ENCODE results near the gene AGMO. TPM values are rescaled to one million over a fixed set of nuclear protein-coding genes. Genes with fewer than 3 reads are reported as not detected.

Gene AGMO
- total RNA-seq, 1 donor from 2014 or later = 1.2 TPM

- Mint-ChIP-seq H3K9me3 (ENCODE audit: unreplicated experiment) (peaks cover 2% of the 10 kb centered on the region), H3K4me3 (ENCODE audit: unreplicated experiment) (no peak overlapping the region), H3K27me3 (ENCODE audit: unreplicated experiment) (no peaks in the 10 kb centered on the region), H3K36me3 (ENCODE audit: unreplicated experiment) (peaks cover 4% of the 10 kb centered on the region), H3K27ac (ENCODE audit: unreplicated experiment) (no peak overlapping the region), H3K4me1 (ENCODE audit: low read depth, unreplicated experiment) (no peaks in the 10 kb centered on the region)
- no peak for DNase-seq
- TF ChIP-seq CTCF (IDR thresholded peaks at IDR 0.05; ENCODE audit: partially characterized antibody, unreplicated experiment) = no peak
Observed at GRCh38 chr7:15174485-15174884, 387.3 kb downstream of the AGMO start.

GRCh38 chr7:15168489-15168888 lies 393.3 kb downstream of the AGMO start:
- no peaks in the 10 kb centered on the region for H3K36me3 Mint-ChIP-seq (ENCODE audit: unreplicated experiment)
- H3K4me1 Mint-ChIP-seq (ENCODE audit: low read depth, unreplicated experiment) = no peaks in the 10 kb centered on the region
- no peak overlapping the region for H3K27ac Mint-ChIP-seq (ENCODE audit: unreplicated experiment)
- no peaks in the 10 kb centered on the region for H3K27me3 Mint-ChIP-seq (ENCODE audit: unreplicated experiment)
- H3K9me3 Mint-ChIP-seq (ENCODE audit: unreplicated experiment) = no peaks in the 10 kb centered on the region
- no peak for TF ChIP-seq CTCF (IDR thresholded peaks at IDR 0.05; ENCODE audit: partially characterized antibody, unreplicated experiment)
- no peak for DNase-seq
- H3K4me3 Mint-ChIP-seq (ENCODE audit: unreplicated experiment) = no peak overlapping the region

GRCh38 chr7:15167912-15168311 lies 393.9 kb downstream of the AGMO start:
- H3K4me1 Mint-ChIP-seq (ENCODE audit: low read depth, unreplicated experiment) = no peaks in the 10 kb centered on the region
- no peak overlapping the region for H3K27ac Mint-ChIP-seq (ENCODE audit: unreplicated experiment)
- no peaks in the 10 kb centered on the region for H3K27me3 Mint-ChIP-seq (ENCODE audit: unreplicated experiment)
- TF ChIP-seq CTCF (IDR thresholded peaks at IDR 0.05; ENCODE audit: partially characterized antibody, unreplicated experiment) = no peak
- no peak overlapping the region for H3K4me3 Mint-ChIP-seq (ENCODE audit: unreplicated experiment)
- H3K9me3 Mint-ChIP-seq (ENCODE audit: unreplicated experiment) = no peaks in the 10 kb centered on the region
- no peaks in the 10 kb centered on the region for H3K36me3 Mint-ChIP-seq (ENCODE audit: unreplicated experiment)
- DNase-seq = no peak

- Mint-ChIP-seq H3K4me1 (ENCODE audit: low read depth, unreplicated experiment) (no peaks in the 10 kb centered on the region), H3K27me3 (ENCODE audit: unreplicated experiment) (no peaks in the 10 kb centered on the region), H3K36me3 (ENCODE audit: unreplicated experiment) (no peaks in the 10 kb centered on the region), H3K27ac (ENCODE audit: unreplicated experiment) (no peak overlapping the region), H3K9me3 (ENCODE audit: unreplicated experiment) (no peaks in the 10 kb centered on the region), H3K4me3 (ENCODE audit: unreplicated experiment) (no peak overlapping the region)
- no peak for DNase-seq
- no peak for TF ChIP-seq CTCF (IDR thresholded peaks at IDR 0.05; ENCODE audit: partially characterized antibody, unreplicated experiment)
Observed at GRCh38 chr7:15166620-15167019, 395.2 kb downstream of the AGMO start.

- Mint-ChIP-seq H3K27ac (ENCODE audit: unreplicated experiment) (no peak overlapping the region), H3K4me1 (ENCODE audit: low read depth, unreplicated experiment) (peaks cover 2% of the 10 kb centered on the region), H3K9me3 (ENCODE audit: unreplicated experiment) (peaks cover 2% of the 10 kb centered on the region), H3K36me3 (ENCODE audit: unreplicated experiment) (no peaks in the 10 kb centered on the region), H3K27me3 (ENCODE audit: unreplicated experiment) (no peaks in the 10 kb centered on the region), H3K4me3 (ENCODE audit: unreplicated experiment) (no peak overlapping the region)
- DNase-seq = no peak
- no peak for TF ChIP-seq CTCF (IDR thresholded peaks at IDR 0.05; ENCODE audit: partially characterized antibody, unreplicated experiment)
Observed at GRCh38 chr7:15159261-15159660, 402.6 kb downstream of the AGMO start.

All from glutamatergic neuron (in vitro differentiated cells).